Vagina (tissue), 2 donors: Measurements from ENCODE around the gene PNMA8B.

Experiments
- CTCF ChIP-seq, 3 experiments: fragments of 450-650 bp in 2 of 3; fragments of 200-600 bp in 1 of 3; sonication (generic) in 1 of 3; IDR thresholded peaks; one replicate each; pipeline ENCODE4 v1.5.1; 2017 to 2019; ENCODE audit warnings: antibody characterized with exemption in 3 of 3, mild to moderate bottlenecking in 2 of 3, moderate library complexity in 2 of 3
- POLR2A ChIP-seq, 2 donors: fragments of 450-650 bp; IDR thresholded peaks; one replicate each; pipeline ENCODE4 v1.6.1; 2017; ENCODE audit warnings: antibody characterized with exemption in 2 of 2, mild to moderate bottlenecking in 2 of 2, moderate library complexity in 2 of 2

GRCh38 chr19:46480415-46480814 lies 15.3 kb downstream of the PNMA8B start:
- TF ChIP-seq POLR2A (IDR thresholded peaks at IDR 0.05) = no peak
- no peak for TF ChIP-seq CTCF (IDR thresholded peaks at IDR 0.05)
